HG02840 (cell line): Measurements from ENCODE around the gene IFI27L1.

Experiments used
- ATAC-seq: cut with Tn5 transposase; IDR thresholded peaks from one replicate; pipeline ENCODE4 v1.9.1; 2021; ENCODE audit warnings: mild to moderate bottlenecking, moderate library complexity, moderate number of reproducible peaks; ENCODE audit not compliant: unreplicated experiment, low FRiP score

IFI27L1 gene, protein sequence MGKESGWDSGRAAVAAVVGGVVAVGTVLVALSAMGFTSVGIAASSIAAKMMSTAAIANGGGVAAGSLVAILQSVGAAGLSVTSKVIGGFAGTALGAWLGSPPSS

DNA sequence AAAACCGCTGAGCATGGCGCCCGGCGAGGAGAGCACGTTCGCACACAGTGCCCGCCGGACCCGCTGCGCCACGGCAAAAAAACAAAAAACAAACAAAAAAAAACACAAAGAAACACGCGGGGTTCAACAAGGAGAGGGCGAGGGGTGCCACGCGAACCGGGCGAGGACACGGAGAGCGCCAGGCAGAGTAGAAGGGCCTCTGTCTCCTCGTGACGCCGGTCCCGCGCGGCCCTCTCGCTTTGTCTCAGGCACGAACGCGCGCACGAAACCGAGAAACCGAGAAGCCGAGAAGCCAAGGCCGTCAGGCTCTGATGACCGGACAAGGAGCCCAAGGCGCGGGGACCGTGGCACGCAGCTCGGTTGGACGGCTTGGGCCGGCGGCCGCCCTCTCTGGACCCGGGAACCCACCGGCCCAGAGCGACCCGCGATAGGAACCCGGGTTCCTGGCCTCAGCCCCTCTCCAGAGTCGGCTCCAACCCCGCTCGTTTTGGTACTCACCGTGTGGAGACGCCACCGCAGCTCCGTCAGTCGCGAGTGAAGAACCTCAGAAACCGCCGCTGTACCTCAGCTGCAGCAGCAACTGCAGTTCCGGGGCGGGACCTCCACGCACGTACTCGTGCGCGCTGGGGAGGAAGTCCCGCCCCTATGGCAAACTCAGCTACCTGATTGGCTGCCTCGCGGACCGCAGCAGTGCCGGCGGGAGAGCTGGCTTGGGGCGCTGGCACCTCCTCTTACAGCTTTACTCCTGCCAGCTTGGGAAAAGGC is at the start of gene IFI27L1, which contains the start of gene DDX24:
IFI27L1 (plus strand) TSS at position 690 of the 765 bp plus-strand sequence. CDS start 15,628 bp downstream, outside the sequence.
DDX24 (minus strand) TSS at position 582 of the 765 bp plus-strand sequence. CDS start 1,460 bp downstream, outside the sequence.
- peak; percentile 99 for ATAC-seq

DNA sequence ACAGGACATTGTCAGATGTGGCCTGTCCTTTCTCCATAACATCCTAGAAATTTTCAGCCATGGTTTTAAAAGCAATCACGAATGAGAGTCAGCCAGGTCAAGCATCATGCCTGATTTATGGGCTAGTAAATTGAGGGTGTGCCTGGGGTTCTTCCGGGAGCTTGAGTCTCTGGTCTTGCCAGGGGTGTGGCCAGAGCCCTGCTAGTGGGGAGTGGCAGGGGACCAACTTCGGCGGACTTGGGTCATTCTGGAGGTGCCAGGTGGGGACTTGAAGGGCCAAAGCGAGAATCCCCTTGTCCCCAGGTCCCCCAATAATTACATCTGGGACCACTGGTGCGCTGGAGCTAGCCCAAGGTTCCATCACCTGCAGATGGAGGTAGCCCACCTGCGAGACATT is 49.2 kb upstream of the IFI27L1 start:
- no peak for ATAC-seq

DNA sequence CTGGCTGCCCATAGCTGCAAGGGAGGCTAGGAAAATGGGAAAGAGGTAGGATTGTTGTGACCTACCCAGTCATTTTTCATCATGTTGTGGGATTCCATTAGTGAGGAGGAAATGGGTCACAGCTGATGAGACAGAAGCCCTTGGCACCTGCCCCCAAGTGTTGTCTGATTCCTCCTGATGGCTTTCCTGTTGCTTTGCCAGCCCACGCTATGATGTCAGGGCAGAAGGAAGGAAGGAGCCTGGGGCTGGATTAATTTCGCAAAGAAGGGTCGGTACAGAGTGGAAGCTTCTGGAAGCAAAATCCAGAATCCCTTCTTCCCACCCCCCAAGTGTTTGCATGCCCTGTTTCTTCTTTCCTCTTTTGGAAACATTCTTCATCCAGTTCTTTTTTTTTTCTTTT is 46.2 kb upstream of the IFI27L1 start:
- ATAC-seq, result no peak

DNA sequence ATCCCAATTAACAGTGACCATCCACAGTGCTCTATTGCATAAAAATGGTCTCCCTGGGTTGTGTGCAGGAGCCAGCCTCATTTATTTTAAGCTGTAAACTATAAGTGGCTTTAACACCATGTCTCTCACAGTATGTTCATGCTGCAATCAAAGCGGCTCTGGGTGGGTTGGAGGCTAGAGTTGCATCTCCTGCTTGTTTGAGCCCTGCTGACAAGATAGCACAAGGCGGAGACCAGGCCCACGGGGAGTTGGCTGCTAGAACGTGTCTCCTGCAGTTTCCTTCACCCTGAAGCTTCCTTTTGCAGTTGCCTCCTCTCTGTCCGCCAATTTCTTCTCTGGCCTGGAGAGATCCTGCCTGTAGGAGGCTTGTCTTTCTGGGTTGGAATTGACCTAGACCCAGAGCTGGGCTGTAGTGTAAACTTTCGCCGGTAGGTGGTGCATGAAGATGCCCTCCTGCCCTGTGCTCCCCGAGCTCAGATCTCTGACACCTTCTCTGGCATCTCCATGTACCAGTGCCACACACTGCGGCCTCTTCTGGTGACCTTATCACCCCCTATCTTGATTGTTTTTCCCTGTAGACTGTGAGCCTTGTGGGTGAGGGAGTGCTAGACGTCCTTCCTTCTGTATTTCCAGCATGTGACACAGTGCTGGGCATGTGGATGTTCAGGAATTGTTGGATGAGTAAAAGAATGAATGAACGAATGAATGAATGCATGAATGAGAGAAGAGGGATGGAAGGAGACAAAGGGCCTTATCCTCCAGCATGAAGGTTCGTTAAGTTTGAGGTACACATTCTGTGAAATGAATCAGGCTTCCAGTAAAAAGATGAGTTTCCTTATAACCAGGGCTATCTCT is 44.6 kb upstream of the IFI27L1 start:
- no peak for ATAC-seq

DNA sequence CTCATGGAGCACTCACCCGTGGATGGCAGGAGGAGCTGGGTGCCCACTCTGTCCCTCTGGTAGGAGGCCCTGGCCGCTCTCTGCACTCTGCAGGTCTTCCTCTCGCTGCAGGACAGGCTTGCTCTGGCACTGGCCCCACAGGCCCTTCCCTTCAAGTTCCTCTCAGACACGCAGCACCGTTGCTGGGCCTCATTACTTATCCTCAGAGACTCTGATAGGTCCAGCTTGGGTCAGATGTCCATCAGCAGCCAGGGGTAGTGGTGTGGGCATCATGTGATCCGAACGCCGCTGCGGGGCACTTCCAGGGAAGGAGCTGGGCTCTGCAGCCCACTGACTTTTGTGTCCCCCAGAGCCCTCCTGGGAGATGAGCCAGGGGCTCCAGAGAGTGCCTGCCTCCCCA is 43.2 kb upstream of the IFI27L1 start:
- ATAC-seq, result no peak

DNA sequence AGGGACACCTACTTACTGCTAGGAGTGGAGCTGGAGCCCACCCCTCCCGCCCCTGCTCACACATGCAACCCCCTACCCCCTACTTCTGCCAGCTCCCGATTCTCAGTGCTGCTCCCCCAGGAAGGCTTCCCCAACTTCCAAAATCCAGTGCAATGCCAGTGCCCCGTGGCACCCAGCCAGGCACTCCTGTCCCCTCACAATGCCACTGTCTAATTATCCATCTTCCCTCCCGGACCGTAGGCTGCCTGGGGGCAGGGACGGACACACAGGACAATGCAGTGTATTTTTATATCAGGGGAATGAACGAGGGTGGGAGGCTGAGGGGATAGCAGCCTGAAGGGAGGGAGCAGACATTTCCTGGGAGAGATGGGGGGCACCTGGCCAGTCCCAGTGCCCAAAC is 42.6 kb upstream of the IFI27L1 start:
- no peak for ATAC-seq

DNA sequence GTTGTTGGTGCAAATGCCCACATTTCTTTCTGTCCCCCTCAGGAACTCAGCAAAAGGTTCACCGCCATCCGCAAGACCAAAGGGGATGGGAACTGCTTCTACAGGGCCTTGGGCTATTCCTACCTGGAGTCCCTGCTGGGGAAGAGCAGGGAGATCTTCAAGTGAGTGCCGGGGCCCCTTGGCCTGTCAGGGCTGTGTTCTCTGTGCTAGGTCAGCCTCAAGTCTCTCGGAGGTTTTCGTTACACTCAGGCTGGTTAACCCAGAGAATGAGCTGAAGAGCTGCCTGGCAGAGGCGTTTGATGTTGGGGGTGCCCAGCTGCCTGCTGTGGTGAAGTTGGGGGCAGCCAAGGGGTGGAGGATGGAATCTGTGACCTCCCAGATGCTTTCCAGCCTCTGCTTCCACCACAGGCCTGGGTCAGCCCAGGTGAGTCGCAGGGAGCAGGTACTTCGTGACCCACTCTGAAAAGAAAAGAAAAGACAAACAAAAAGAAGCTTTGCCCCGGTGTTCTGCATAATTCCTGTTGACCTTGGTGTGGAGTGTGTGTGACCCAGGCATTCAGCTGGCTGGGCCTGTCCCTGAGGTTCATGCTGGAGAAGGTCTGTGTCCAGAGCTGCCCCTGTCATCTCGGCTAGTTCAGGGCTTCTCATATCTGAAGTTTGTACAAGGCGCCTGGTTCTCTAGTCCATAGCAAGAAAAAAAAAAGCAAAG is 42.0 kb upstream of the IFI27L1 start:
- ATAC-seq, result no peak

DNA sequence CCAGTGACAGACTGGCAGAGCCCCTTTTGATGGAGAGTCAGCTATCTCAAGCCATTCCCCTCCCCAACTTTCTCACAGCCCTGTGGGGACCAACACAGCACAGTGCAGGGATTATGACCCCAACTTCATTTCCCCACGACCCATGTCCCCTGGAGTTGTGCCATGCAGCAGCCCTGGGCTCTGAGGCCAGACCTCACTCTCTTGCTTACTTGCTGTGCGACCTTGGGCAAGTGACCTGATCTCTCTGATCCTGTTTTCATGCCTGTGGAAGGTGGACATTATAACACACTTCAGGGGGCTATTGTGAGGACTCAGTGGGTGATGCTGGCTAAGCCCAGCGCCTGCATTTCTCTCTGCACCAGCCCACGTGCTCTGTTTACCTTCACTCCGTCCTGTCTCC is 40.9 kb upstream of the IFI27L1 start:
- no peak for ATAC-seq

DNA sequence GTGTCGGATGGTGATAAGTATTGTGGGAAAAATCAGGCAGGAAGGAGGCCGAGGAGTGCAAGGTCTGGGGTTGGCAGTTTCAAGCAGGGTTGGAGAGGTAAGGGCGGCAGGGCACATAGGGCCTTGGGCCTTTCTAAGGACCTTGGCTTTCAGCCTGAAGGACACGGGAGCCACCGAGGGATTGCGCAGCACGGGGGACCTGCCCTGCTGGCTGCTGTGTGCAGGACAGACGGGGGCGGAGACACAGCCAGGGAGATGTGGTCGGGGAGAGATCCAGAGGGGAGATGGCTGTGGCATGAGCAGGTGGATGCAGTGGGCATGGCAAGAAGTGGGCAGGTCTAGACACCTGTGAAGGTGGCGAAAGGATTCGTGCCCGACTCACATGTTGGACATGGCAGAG is 40.3 kb upstream of the IFI27L1 start:
- ATAC-seq, result no peak

DNA sequence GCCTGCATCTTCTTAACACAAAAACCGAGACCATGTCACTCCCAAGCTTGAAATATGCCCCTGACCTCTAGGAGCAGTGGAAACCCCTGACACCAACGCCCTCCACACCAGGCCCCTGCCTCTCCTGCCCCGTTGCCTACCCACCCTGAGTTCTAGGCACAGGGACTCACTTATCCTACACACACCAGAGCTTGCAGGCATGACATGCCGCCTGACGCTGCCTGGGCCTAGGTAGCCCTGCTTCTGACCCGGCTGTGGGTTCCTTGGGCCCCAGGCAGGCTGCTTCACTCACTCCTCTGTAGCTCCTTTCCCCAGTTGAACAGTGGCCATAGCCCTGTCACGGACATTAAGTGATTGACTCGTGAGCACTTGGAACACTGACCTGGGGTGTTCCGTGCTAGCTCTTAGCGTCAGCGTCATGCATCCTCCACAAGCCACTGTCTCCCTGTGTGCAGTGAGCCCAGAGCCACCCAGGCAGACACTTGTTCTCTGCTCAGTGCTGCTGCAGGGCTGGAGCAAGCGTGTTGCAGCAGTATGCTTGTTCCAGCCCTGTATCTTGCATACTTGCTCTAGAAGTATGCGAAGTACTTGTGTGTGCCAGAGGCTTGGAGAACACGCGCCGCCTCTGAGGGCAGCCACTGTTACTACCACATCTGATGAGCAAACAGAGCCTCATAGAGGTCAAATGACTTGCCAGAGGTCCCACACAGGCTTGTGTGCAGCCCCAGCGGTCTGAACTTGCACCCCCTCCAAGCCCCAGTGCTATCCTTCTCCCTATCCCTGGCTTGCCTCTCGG is 39.4 kb upstream of the IFI27L1 start:
- ATAC-seq, result no peak

DNA sequence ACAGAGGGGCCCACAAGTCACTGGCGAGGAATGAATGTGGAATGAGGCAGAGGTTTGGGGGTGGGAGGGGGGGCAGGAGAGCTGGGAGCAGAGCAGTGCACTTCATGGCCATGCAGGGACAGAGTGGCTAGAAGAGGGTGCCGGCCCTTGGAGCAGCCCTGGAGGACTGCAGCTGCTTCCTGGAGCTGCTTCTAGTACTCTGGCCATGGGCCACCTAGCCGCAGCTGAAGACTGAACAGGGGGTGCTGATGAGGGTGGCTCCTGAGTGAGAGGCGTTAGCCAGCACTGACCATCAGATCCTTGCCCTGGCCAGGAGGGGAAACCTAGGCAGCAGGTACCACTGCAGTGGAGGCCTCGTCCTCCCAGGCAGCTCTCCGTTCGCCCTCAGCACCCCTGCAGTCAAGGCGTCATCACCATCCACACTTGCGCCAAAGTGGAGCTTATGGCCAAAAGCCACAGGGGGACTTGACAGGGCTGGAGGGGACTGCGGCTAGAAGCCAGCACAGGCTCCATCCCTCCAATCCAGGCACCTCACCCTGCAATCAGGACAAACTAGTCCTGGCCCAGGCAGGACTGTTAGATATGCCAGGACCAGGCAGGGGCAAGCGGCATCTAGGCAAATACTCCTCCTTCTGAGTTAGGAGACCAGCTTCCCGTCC is 38.5 kb upstream of the IFI27L1 start:
- ATAC-seq, result no peak

DNA sequence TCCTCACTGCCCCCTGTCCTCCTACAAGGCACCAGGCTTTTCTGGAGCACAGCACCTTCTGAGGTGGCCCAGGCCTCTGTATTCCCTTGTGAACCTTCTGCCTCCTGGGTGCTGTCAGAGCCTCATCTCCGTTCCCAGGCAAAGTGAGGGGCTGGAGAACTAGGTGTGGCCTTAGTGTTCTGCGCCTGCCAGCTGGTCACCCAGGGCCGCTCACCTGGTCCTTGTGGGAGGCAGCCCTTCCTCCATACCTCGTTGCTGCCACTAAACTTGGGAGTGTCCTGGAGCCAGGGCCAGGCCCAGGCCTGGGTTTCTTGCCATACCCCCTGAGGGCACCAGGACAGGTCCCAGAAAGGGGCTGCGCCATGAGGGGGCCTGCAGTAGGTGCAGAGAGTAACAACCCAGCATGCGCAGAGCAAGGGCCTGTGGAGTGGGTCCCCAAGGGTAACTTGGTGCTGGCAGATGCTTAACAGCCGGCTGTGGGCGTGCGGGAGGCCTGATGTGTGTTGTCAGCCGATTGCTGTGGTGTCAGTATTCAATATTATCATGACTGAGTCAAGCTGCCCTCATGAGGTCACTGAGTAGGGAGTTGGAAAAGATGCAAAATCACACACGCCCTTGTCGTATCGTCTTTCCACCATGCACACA is 37.9 kb upstream of the IFI27L1 start:
- ATAC-seq, result no peak

DNA sequence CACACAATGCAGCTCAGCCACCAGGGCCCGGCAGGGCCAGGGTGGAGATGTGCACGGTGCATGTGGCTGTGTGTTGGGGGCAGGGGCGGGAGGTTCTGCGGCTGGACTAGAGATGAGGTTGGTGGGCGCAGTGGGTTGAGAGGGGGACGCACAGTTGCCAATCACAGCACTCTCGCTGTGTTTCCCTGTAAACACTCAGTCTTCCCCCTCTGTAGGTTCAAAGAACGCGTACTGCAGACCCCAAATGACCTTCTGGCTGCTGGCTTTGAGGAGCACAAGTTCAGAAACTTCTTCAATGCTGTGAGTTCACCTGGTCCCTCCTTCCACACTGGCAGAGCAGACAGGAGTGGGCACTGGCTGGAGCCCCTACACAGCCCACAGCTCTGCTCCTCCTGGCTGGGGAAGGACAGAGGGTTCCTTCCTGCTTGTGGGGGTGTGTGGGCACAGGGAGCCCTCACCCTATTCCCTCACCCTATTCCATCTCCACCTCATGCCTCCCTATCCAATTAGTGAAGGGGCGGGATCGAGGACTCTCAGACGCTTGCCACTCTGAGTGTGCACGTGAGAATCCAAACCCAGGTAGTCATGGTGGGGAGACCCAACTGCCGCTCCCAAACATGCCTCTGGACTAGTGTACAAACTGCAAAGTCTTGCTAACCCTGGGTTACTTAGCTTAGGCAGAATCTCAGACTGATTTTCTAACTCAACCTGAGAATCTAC is 37.2 kb upstream of the IFI27L1 start:
- ATAC-seq, result no peak

DNA sequence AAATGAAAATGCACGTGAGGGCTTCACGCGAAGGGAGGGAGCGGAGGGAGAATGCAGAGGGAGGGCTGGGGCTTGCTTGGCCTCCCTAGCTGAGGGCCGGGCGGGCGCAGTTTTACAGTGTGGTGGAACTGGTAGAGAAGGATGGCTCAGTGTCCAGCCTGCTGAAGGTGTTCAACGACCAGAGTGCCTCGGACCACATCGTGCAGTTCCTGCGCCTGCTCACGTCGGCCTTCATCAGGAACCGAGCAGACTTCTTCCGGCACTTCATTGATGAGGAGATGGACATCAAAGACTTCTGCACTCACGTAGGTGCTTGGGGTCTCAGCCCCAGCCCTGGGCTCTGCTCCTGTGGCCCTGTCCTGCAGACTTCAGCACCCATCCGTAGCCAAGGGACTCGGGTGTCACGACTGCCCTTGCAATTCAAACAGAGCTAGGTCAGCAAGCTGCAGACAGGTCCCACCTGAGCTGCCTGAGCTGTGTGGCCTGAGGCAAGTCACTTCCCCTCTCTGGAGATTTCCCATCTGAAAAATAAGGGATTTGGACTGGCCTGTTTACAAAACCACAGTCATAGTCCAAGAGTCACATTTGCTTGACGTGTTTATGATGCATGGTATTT is 36.5 kb upstream of the IFI27L1 start:
- no peak for ATAC-seq

DNA sequence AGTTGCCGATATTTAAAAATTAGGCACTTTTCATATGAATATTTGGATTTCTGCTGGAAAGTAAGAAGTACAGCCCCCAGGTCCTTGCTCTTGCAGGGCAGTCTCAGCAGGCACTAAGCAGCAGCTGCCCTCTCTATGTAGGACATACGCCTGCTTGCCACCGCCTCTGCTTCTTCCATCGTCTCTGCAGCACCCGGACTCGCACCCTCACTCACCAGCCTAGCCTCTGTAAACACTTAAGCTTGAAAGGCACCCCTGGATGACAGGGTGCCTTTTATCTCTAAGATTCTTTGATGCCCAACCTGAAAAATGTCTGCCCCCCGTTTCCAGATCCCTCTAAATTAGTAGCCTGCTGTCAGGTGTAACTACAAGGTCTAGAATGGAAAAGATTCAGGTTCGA is 36.0 kb upstream of the IFI27L1 start:
- no peak for ATAC-seq

DNA sequence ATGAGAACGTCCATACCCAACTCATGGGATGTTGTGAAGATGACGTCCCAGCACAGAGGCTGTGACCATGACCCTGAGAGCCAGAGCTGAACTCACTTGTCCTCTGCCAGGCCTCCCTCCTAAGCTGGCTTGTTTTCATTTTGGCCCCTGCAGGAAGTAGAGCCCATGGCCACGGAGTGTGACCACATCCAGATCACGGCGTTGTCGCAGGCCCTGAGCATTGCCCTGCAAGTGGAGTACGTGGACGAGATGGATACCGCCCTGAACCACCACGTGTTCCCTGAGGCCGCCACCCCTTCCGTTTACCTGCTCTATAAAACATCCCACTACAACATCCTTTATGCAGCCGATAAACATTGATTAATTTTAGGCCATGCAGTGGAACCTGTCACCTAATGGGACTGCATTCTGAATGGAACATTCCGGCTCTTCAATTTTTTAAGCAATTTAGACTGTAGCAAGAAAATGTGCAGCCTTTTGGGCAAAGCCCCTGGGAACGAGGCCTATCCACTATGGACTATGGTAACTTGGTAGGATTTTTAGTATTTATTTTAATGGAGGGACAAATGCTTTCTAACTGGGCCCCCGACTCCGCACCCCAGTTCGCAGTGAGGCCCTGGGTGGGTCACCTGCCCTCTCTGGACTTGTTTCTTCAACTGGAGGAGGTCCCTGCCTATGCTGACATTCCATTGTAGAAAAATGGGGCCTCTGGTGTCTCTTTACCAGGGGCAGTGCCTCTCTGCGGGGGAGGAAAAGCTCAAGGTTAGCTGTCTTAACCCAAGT is 35.4 kb upstream of the IFI27L1 start:
- no peak for ATAC-seq

DNA sequence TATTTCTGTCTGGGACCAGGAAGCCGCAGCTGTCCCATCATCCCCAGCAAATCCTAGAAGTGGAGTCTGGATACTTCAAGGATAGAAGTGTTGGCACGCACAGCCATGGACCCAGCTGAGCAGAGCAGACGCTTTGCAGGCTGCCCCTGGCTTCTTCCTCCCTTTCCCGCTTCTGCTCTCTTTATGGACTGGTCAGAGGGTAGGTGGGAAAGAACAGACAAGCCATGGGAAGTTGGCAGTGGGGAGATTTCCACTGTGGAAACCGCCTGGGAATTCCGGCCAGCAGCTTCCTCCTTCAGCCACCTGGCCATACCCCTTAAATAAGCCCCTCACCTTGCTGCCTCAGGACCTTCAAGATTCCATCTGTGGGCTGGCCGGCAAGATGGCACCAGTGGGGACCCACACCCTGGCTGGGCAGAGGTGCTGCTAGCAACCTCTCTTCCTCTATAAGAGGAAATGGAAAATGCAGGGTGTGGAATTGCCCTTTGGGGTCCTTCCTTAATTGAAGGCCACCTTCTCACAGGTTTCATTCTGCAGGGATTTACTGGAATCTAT is 34.3 kb upstream of the IFI27L1 start:
- no peak for ATAC-seq
